Ectodermal cell (in vitro differentiated cells): ENCODE data around the gene DOLK.

ENCODE experiments used
- H3K27ac ChIP-seq: 2 replicates; pipeline ENCODE4 v1.7.0; 2013; ENCODE audit warnings: mild to moderate bottlenecking, low read depth, low read length; ENCODE audit not compliant: insufficient read depth, poor library complexity, severe bottlenecking
- H3K27me3 ChIP-seq: 2 replicates; pipeline ENCODE4 v1.7.0; 2013; ENCODE audit warnings: mild to moderate bottlenecking, low read length; ENCODE audit not compliant: insufficient read depth, control insufficient read depth, poor library complexity, severe bottlenecking
- H3K36me3 ChIP-seq: one replicate; pipeline ENCODE4 v1.7.0; 2013; ENCODE audit warnings: low read length; ENCODE audit not compliant: control insufficient read depth, insufficient read depth
- H3K4me1 ChIP-seq: one replicate; pipeline ENCODE4 v1.7.0; 2013; ENCODE audit warnings: low read length; ENCODE audit not compliant: control insufficient read depth, insufficient read depth
- H3K4me3 ChIP-seq: 2 replicates; pipeline ENCODE4 v1.7.0; 2013; ENCODE audit warnings: low read depth, low read length, control low read depth; ENCODE audit not compliant: insufficient read depth
- H3K9me3 ChIP-seq: 2 replicates; pipeline ENCODE4 v1.7.0; 2013; ENCODE audit warnings: mild to moderate bottlenecking, low read length, moderate library complexity; ENCODE audit not compliant: control insufficient read depth
- WGBS, 2 experiments: methylation state at CpG; one replicate each; pipeline ENCODE4 v1.1.7; 2013; ENCODE audit warnings: missing lambda C conversion rate in 2 of 2; 5-methylcytosine and 5-hydroxymethylcytosine counted together

Gene DOLK

DNA sequence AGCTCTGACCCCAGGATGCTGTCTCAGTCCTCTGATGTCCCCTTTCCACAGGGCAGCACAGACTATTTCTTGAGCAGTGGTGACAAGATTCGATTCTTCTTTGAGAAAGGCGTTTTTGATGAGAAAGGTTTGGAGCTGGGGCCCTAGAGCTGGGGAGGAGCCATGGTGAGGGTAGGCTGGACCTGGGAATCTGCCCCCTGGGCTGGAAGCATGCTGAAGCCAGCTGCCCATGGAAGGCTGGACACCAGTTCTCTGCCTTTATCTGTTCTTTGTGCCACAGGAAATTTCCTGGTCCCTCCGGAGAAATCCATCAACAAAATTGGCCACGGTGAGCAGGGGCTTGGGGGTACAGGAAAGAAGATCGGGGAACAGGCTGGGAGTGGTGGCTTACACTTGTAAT is 13.7 kb downstream of the DOLK start:
- H3K27me3 ChIP-seq: no peaks in the 10 kb centered on the region
- H3K9me3 ChIP-seq: no peaks in the 10 kb centered on the region
- H3K4me1 ChIP-seq: no peaks in the 10 kb centered on the region
- H3K27ac ChIP-seq: no peak overlapping the region
- H3K4me3 ChIP-seq: no peak overlapping the region
- no peaks in the 10 kb centered on the region for H3K36me3 ChIP-seq
- 95 to 96% methylated on average over 5 of the region's 5 CpGs for WGBS, 2 experiments

DNA sequence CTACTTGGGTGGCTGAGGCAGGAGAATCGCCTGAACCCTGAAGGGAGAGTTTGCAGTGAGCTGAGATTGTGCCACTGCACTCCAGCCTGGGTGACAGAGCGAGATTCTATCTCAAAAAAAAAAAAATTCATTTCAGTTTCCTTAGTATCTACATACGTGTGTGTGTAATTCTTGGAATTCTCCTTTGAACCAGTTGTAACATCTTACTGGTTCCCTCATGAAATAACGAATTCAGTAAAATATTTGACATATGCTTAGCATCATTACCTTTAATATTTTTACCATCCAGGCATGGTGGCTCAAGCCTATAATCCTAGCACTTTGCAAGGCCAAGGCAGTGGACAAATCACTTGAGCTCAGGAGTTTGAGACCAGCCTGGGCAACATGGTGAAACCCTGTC is 17.8 kb downstream of the DOLK start:
- no peak overlapping the region for H3K27ac ChIP-seq
- no peaks in the 10 kb centered on the region for H3K27me3 ChIP-seq
- 91 to 93% methylated on average over 4 of the region's 4 CpGs for WGBS, 2 experiments
- no peak overlapping the region for H3K4me3 ChIP-seq
- H3K4me1 ChIP-seq: no peaks in the 10 kb centered on the region
- H3K9me3 ChIP-seq: no peaks in the 10 kb centered on the region
- H3K36me3 ChIP-seq: no peaks in the 10 kb centered on the region

GRCh38 chr9:128928624-128929023 is 18.8 kb downstream of the DOLK start:
- Histone ChIP-seq H3K36me3 (no peaks in the 10 kb centered on the region), H3K9me3 (no peaks in the 10 kb centered on the region)
- WGBS, 2 experiments: 97 to 99% methylated on average over 2 of the region's 2 CpGs

DNA sequence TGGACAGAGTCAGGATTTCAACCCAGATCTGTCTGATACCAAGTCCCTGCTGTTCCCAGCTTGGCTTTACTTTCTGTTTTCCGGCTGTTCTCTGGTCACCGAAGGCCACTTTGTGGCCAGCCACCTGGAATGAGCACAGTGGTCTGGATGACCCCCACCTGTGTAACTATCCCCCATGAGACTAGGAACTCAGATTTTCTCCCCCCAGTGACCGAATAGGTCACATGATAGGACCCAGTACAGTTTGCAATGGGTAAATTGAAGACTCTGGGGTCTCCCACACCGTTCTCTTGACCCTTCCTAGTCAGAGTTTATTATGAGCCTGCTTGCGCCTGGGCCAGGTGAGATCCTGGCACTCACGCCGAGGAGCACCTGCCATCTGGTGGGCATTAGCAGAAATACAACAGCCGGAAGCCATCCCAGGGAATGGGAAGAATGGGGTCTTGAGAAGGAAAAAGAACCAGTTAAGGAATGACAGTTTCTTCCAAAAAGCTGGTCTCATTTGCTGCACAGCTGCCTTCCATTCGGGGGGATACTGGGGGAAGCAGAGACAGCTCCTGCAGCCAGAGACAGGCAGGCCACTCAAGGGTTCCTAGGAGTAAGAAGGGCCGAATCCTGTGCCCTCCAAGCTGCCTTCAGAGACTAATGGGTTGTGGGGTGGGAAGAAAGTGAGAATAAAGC is 19.5 kb downstream of the DOLK start:
- H3K4me1 ChIP-seq: no peaks in the 10 kb centered on the region
- no peaks in the 10 kb centered on the region for H3K36me3 ChIP-seq
- H3K27ac ChIP-seq: no peak overlapping the region
- no peaks in the 10 kb centered on the region for H3K27me3 ChIP-seq
- no peaks in the 10 kb centered on the region for H3K9me3 ChIP-seq
- no peak overlapping the region for H3K4me3 ChIP-seq
- 40% methylated on average over 10 of the region's 10 CpGs for WGBS, 2 experiments

More at GRCh38 chr9:128928624-128929023, 18.8 kb downstream of the DOLK start:
- H3K4me1 ChIP-seq: no peaks in the 10 kb centered on the region
- no peak overlapping the region for H3K27ac ChIP-seq
- no peak overlapping the region for H3K4me3 ChIP-seq
- H3K27me3 ChIP-seq: no peaks in the 10 kb centered on the region

- Histone ChIP-seq H3K4me3 (no peak overlapping the region), H3K27ac (no peak overlapping the region), H3K4me1 (peaks cover 11% of the 10 kb centered on the region), H3K36me3 (no peaks in the 10 kb centered on the region), H3K9me3 (no peaks in the 10 kb centered on the region), H3K27me3 (no peaks in the 10 kb centered on the region)
- WGBS, 2 experiments: 91 to 94% methylated on average over 6 of the region's 6 CpGs
These were observed 23.9 kb downstream of the DOLK start for GRCh38 chr9:128923493-128923883.

GRCh38 chr9:128921881-128922763 is 25.3 kb downstream of the DOLK start:
- Histone ChIP-seq H3K36me3 (peaks cover 9% of the 10 kb centered on the region), H3K9me3 (no peaks in the 10 kb centered on the region), H3K4me1 (peaks cover 11% of the 10 kb centered on the region), H3K27me3 (no peaks in the 10 kb centered on the region), H3K4me3 (peak overlapping the region; percentile 53), H3K27ac (peak overlapping the region; percentile 76)
- WGBS, 2 experiments: 6 to 7% methylated on average over 31 to 32 of the region's 32 CpGs

GRCh38 chr9:128920381-128921058 is 26.9 kb downstream of the DOLK start, which contains the start of gene PHYHD1:
TSS of gene PHYHD1 (plus strand) at chr9:128920982. CDS start at chr9:128922324, 1,342 bp downstream.
- 85 to 87% methylated on average over 13 of the region's 13 CpGs for WGBS, 2 experiments
- H3K4me3 ChIP-seq: peak within 1 kb of the TSS; percentile 53
- H3K27me3 ChIP-seq: no peaks in the 10 kb centered on the region
- H3K27ac ChIP-seq: peak within 1 kb of the TSS; percentile 76
- H3K9me3 ChIP-seq: no peaks in the 10 kb centered on the region
- peaks cover 22% of the 10 kb centered on the region for H3K36me3 ChIP-seq
- H3K4me1 ChIP-seq: peaks cover 11% of the 10 kb centered on the region

DNA sequence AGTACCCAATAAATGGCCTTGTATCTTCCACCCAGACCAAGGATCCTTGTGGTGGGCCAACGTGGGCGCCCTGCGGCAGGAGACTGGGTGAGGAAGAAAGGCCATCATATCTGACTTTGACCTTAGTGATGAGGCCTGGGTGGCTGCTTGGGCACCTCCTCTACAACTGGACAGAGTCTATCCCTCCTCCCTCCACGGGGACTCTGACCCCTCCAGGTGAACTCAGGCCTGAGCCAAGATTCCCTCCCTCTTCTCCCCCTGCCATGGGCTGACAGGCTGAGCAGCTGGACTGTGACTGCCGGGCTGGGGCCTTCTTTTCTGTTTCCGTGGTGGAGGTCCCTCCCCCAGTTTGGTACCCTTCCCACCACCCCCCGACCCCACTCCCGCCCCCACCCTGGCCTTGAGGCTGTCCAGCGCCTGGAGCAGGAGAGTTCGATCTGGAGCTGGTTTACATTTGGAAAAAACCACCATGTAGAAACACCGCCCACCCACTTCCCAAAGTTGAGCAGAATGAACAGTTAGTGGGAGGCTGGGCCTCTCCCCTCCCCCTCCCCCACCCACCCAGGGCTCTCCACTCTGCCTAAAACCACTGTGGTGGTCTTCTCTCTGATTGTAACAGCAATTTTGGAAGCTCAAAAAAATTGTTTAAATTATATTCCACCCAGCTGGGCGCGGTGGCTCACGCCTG is 27.9 kb downstream of the DOLK start:
- Histone ChIP-seq H3K9me3 (no peaks in the 10 kb centered on the region), H3K36me3 (peaks cover 22% of the 10 kb centered on the region), H3K27ac (no peak overlapping the region), H3K27me3 (no peaks in the 10 kb centered on the region), H3K4me3 (no peak overlapping the region), H3K4me1 (peaks cover 11% of the 10 kb centered on the region)
- WGBS, 2 experiments: 89 to 92% methylated on average over 12 to 13 of the region's 14 CpGs

GRCh38 chr9:128918921-128919320 is 28.5 kb downstream of the DOLK start:
- Histone ChIP-seq H3K36me3 (peaks cover 22% of the 10 kb centered on the region), H3K27me3 (no peaks in the 10 kb centered on the region), H3K4me3 (no peak overlapping the region), H3K9me3 (no peaks in the 10 kb centered on the region), H3K4me1 (peaks cover 11% of the 10 kb centered on the region), H3K27ac (no peak overlapping the region)
- 93 to 96% methylated on average over 2 of the region's 2 CpGs for WGBS, 2 experiments
